RWPE2 (cell line): ENCODE measurements around the gene ZDHHC23.

Experiments used
- ATAC-seq: fragments of 200-7000 bp; cut with Tn5 transposase; 3 replicates; pipeline ENCODE4 v1.9.1; 2021; ENCODE audit warnings: low read depth
- DNase-seq: peaks from one replicate; pipeline ENCODE4 v3.0.0-alpha.2; 2020; ENCODE audit warnings: low spot score
- H3K27ac ChIP-seq: fragments of 450-650 bp; 2 replicates; pipeline ENCODE4 v1.5.1; 2017; ENCODE audit warnings: mild to moderate bottlenecking; ENCODE audit not compliant: poor library complexity, severe bottlenecking
- H3K27me3 ChIP-seq: fragments of 250-450 bp; sonication (Bioruptor Pico); 2 replicates; pipeline ENCODE4 v1.5.1; 2021; ENCODE audit warnings: mild to moderate bottlenecking, moderate library complexity; ENCODE audit not compliant: insufficient read depth, poor library complexity, severe bottlenecking
- H3K36me3 ChIP-seq: fragments of 250-450 bp; sonication (Bioruptor Pico); 2 replicates; pipeline ENCODE4 v1.5.1; 2020; ENCODE audit warnings: low read depth, mild to moderate bottlenecking, moderate library complexity
- H3K4me1 ChIP-seq: fragments of 250-450 bp; sonication (Bioruptor Pico); 2 replicates; pipeline ENCODE4 v1.5.1; 2021; ENCODE audit warnings: mild to moderate bottlenecking, moderate library complexity; ENCODE audit not compliant: insufficient read depth, poor library complexity, severe bottlenecking
- H3K4me3 ChIP-seq: fragments of 250-450 bp; sonication (Bioruptor Pico); 2 replicates; pipeline ENCODE4 v1.5.1; 2021; ENCODE audit warnings: mild to moderate bottlenecking, moderate library complexity; ENCODE audit not compliant: severe bottlenecking
- H3K9me3 ChIP-seq: fragments of 250-450 bp; sonication (Bioruptor Pico); 2 replicates; pipeline ENCODE4 v1.5.1; 2021; ENCODE audit warnings: mild to moderate bottlenecking, moderate library complexity; ENCODE audit not compliant: severe bottlenecking
- TF ChIP-seq, protein P1 (sequence below): fragments of 450-650 bp; IDR thresholded peaks from one replicate; pipeline ENCODE4 v1.5.1; 2017; ENCODE audit warnings: mild to moderate bottlenecking, moderate library complexity; ENCODE audit not compliant: poor library complexity, severe bottlenecking

ZDHHC23 gene

DNA sequence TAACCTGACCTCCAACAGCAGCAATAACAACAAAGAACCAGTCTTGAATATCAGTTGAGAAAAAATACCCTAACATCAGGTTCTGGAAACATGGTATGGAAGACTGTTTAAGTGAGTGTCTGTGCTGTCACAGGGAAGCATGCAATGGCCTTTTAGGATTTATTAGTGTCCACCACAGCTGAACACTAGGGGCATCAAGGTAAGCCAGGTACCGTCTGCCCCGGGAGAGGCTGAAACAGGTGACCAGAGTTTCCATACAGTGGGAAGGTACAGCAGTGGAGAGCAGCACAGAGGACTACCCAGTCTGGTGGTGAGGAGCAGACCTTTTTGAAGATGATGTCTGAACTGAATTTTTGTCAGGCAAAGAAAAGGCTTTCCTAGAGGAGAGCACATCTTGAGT lies 18.4 kb downstream of the ZDHHC23 start:
- ATAC-seq (peak; percentile 36; the same call in 1 of the 3 replicates), DNase-seq (no peak)
- TF ChIP-seq, protein P1, sequence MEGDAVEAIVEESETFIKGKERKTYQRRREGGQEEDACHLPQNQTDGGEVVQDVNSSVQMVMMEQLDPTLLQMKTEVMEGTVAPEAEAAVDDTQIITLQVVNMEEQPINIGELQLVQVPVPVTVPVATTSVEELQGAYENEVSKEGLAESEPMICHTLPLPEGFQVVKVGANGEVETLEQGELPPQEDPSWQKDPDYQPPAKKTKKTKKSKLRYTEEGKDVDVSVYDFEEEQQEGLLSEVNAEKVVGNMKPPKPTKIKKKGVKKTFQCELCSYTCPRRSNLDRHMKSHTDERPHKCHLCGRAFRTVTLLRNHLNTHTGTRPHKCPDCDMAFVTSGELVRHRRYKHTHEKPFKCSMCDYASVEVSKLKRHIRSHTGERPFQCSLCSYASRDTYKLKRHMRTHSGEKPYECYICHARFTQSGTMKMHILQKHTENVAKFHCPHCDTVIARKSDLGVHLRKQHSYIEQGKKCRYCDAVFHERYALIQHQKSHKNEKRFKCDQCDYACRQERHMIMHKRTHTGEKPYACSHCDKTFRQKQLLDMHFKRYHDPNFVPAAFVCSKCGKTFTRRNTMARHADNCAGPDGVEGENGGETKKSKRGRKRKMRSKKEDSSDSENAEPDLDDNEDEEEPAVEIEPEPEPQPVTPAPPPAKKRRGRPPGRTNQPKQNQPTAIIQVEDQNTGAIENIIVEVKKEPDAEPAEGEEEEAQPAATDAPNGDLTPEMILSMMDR = no peak
- Histone ChIP-seq H3K4me1 (no peaks in the 10 kb centered on the region), H3K27ac (no peak overlapping the region), H3K27me3 (no peaks in the 10 kb centered on the region), H3K36me3 (no peaks in the 10 kb centered on the region), H3K9me3 (no peaks in the 10 kb centered on the region), H3K4me3 (no peak overlapping the region)

DNA sequence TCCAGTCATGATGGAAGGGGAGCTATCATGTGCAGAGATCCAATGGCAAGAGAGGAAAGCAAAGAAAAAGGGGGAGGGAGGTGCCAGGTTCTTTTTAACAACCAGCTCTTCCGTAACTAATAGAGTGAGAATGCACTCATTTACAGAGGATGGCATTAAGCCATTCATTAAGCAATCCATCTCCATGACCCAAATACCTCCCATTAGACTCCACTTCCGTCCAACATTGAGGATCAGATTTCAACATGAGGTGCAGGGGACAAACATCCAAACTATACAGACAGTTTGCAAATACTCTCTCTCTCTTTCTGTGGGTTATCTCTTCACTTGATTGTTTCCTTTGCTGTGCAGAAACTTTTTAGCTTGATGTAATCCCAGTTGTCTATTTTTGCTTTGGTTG lies 21.2 kb downstream of the ZDHHC23 start:
- Histone ChIP-seq H3K27ac (no peak overlapping the region), H3K9me3 (no peaks in the 10 kb centered on the region), H3K4me1 (no peaks in the 10 kb centered on the region), H3K36me3 (no peaks in the 10 kb centered on the region), H3K4me3 (no peak overlapping the region), H3K27me3 (no peaks in the 10 kb centered on the region)
- ATAC-seq (no peak), DNase-seq (no peak)
- TF ChIP-seq, protein P1 = no peak

DNA sequence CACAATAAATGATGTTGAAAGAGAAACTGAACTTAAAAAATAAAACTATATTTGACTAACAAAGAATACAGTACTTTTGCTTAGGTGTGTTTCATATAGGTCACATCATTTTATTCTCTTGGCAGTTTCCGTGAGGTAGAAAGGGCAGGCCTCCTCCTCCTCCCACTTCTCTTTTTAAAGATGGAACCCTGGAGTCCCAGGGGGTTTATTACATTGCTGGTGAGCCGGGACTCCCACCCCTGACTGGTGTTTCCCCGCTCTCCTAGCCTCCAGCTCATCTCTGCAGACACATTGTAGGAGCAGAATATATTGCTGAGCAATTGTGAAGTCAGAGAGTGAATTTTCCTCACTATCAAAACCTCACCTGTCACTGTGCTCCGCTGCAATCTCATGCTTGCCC lies 30.0 kb downstream of the ZDHHC23 start:
- H3K4me3 ChIP-seq = no peak overlapping the region
- no peak for ATAC-seq

DNA sequence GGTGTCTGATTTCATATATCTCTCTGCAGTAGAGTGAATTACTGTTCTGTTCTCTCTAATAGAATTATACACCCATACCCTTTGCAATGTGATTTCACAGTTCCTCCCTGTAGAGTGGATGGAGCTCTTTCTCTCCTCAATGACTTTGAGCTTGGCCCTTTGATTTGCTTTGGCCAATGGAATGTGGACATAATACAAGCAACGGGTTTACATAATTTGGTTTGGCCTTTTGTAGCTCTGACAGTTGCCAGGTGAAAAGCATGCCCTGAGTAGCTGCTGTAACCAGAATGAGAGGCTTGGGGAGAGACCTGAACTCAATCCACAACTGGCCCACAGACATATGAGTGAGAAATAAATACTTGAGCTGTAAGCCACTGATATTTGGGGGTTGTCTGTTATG lies 32.1 kb downstream of the ZDHHC23 start:
- no peaks in the 10 kb centered on the region; the same call in 1 of the 2 replicates for H3K36me3 ChIP-seq
- H3K4me3 ChIP-seq = no peak overlapping the region
- H3K4me1 ChIP-seq = no peaks in the 10 kb centered on the region
- TF ChIP-seq, protein P1 = no peak
- H3K27ac ChIP-seq = no peak overlapping the region
- no peaks in the 10 kb centered on the region for H3K9me3 ChIP-seq
- H3K27me3 ChIP-seq = no peaks in the 10 kb centered on the region
- ATAC-seq (no peak), DNase-seq (no peak)

More for the DNA sequence above, 30.0 kb downstream of the ZDHHC23 start:
- DNase-seq = no peak
- TF ChIP-seq, protein P1 = no peak
- Histone ChIP-seq H3K27ac (no peak overlapping the region), H3K27me3 (no peaks in the 10 kb centered on the region), H3K36me3 (no peaks in the 10 kb centered on the region; the same call in 1 of the 2 replicates), H3K9me3 (no peaks in the 10 kb centered on the region), H3K4me1 (no peaks in the 10 kb centered on the region)

DNA sequence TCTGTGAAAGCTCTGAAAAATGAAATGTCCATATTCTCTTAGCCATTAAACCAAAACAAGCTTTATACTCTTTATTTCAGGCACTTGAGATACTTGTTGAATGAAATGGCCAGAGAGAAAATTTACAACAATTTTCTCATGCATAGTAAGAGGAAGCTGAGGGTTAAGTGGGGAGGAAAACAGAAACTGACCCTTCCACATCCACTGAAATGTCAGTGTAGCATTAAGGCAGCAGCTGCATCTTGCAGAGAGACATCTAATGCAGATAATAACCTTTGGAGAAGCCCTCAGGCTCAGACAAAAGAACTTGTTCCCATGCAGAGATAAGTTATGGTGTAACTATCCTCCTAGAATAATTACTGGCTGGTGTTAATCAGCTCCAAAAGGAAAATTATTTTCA lies 34.0 kb downstream of the ZDHHC23 start:
- TF ChIP-seq, protein P1 = no peak

More for the DNA sequence above, 34.0 kb downstream of the ZDHHC23 start:
- H3K27me3 ChIP-seq = no peaks in the 10 kb centered on the region
- no peaks in the 10 kb centered on the region; the same call in 1 of the 2 replicates for H3K36me3 ChIP-seq
- H3K27ac ChIP-seq = no peak overlapping the region
- H3K4me1 ChIP-seq = no peaks in the 10 kb centered on the region
- no peak overlapping the region for H3K4me3 ChIP-seq
- DNase-seq (no peak), ATAC-seq (no peak)
- no peaks in the 10 kb centered on the region for H3K9me3 ChIP-seq
